Stimulated activated CD8-positive, alpha-beta memory T cell treated with anti-CD3 and anti-CD28 coated beads, Interleukin-15, amount 100 ng/mL, for 1 hour (primary cell): Measurements from ENCODE around the gene SNRPA.
A peak's percentile ranks its signal among the peaks of the same experiment; 100 is the strongest.
"Not testable (repeated sequence)": the region's sequence is repeated elsewhere in the genome, so short reads cannot be mapped to it uniquely, and the experiment has no call there.

Experiments
- DNase-seq: peaks from one replicate; pipeline ENCODE4 v3.0.0-alpha.2; 2020; ENCODE audit warnings: low read depth

SNRPA gene

GRCh38 chr19:40745402-40745780 lies 5.6 kb upstream of the SNRPA start:
- no peak for DNase-seq

- no peak for DNase-seq
Observed at GRCh38 chr19:40747536-40747935, 3.5 kb upstream of the SNRPA start.

GRCh38 chr19:40750058-40750873 lies 737 bp upstream of the SNRPA start, which contains the start of gene ACTMAP:
TSS of gene ACTMAP (minus strand) at chr19:40750477. CDS start at chr19:40749803, 674 bp downstream.
- DNase-seq, result peak; percentile 99

GRCh38 chr19:40752257-40752781 lies 1.3 kb downstream of the SNRPA start:
- no peak for DNase-seq

- no peak for DNase-seq
Observed at GRCh38 chr19:40754611-40755247, 3.7 kb downstream of the SNRPA start.

GRCh38 chr19:40755248-40755624 lies 4.2 kb downstream of the SNRPA start:
- no peak for DNase-seq

- no peak for DNase-seq
Observed at GRCh38 chr19:40755791-40756190, 4.8 kb downstream of the SNRPA start.

- no peak for DNase-seq
Observed at GRCh38 chr19:40756502-40757110, 5.6 kb downstream of the SNRPA start.

GRCh38 chr19:40758491-40758890 lies 7.5 kb downstream of the SNRPA start:
- no peak for DNase-seq

GRCh38 chr19:40759352-40759751 lies 8.3 kb downstream of the SNRPA start:
- no peak for DNase-seq

GRCh38 chr19:40762754-40763470 lies 11.9 kb downstream of the SNRPA start:
- DNase-seq, result no peak

- no peak for DNase-seq
Observed at GRCh38 chr19:40763526-40763925, 12.5 kb downstream of the SNRPA start.

GRCh38 chr19:40763963-40764362 lies 13.0 kb downstream of the SNRPA start:
- no peak for DNase-seq

- DNase-seq, result not testable (repeated sequence)
Observed at GRCh38 chr19:40766385-40766784, 15.4 kb downstream of the SNRPA start.

GRCh38 chr19:40768869-40769268 lies 17.9 kb downstream of the SNRPA start:
- no peak for DNase-seq

GRCh38 chr19:40771101-40771862 lies 20.3 kb downstream of the SNRPA start:
- not testable (repeated sequence) for DNase-seq

GRCh38 chr19:40774916-40775631 lies 24.1 kb downstream of the SNRPA start, which contains the start of gene MIA:
TSS of gene MIA (plus strand) at chr19:40775521. CDS start at chr19:40775543, 22 bp downstream.
- no peak for DNase-seq

- DNase-seq, result no peak
Observed at GRCh38 chr19:40775632-40776022, 24.6 kb downstream of the SNRPA start.

GRCh38 chr19:40776364-40776763 lies 25.4 kb downstream of the SNRPA start:
- DNase-seq, result no peak

GRCh38 chr19:40776932-40777644 lies 26.1 kb downstream of the SNRPA start:
- DNase-seq, result peak; percentile 85
